Activated CD8-positive, alpha-beta memory T cell treated with anti-CD3 and anti-CD28 coated beads, Interleukin-2, amount 50 U/mL, for 1 hour (primary cell): ENCODE measurements around the gene BEST4.
A peak's percentile ranks its signal among the peaks of the same experiment; 100 is the strongest.
"Not testable (repeated sequence)": the region's sequence is repeated elsewhere in the genome, so short reads cannot be mapped to it uniquely, and the experiment has no call there.

Experiments used
- DNase-seq: peaks from one replicate; pipeline ENCODE4 v3.0.0-alpha.2; 2020; ENCODE audit errors: extremely low read depth

BEST4 gene

GRCh38 chr1:44788120-44788860, at the start of gene BEST4:
BEST4 (minus strand) TSS chr1:44788170; CDS start chr1:44787705, 465 bp downstream.
- no peak for DNase-seq

DNA sequence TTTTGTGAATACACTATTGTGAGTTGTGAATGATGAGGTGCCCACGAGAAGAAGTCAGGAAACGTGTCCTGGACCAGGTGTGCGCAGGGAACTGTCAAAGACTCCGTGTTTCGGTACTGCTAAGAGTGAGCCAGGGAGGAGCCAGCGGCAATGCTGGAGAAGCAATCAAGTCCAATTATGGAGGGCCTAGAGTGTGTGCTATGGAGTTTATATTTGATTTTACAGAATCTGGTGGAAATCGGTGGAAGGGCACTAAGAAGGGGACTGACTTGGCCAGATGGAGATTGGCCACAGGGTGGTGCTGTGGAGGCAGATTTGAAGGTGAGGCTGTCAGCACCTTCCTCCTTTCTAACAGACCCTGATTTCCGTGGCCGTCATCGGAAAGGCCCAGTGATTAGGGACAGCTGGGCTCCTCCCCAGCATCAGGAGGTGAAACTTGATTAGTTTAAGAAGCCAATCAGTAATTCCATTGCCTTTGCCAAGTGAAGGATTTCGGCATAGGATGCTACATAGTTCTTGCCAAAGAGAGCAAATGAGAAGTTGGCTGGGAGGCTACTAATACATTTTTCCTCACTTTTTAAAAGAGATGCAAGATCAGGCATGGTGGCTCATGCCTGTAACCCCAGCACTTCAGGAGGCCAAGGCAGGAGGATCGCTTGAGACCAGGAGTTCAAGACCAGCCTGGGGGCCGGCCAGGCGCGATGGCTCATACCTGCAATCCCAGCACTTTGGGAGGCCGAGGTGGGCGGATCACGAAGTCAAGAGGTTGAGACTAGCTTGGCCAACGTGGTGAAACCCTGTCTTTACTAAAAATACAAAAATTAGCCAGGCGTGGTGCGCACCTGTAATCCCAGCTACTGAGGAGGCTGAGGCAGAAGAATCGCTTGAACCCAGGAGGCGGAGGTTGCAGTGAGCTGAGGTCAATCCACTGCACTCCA, 48.0 kb upstream of the BEST4 start:
- DNase-seq: peak; percentile 54

DNA sequence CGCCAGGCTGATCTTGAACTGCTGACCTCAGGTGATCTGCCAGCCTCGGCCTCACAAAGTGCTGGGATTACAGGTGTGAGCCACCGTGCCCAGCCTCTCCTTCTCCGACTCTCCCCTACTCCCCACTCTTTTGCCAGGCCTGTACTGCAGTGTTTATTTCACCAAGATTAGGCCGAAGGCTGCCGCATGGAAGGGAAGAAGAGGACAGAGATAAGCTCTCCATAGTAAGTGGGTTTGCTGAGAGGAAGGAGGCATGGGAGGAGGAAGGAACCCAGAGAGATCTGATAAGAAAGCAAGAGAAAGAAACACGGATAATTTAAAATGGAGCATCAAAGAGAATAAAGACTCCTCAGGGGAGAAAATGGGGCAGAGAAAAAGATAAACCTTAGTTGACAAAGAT, 46.4 kb upstream of the BEST4 start:
- DNase-seq: no peak

DNA sequence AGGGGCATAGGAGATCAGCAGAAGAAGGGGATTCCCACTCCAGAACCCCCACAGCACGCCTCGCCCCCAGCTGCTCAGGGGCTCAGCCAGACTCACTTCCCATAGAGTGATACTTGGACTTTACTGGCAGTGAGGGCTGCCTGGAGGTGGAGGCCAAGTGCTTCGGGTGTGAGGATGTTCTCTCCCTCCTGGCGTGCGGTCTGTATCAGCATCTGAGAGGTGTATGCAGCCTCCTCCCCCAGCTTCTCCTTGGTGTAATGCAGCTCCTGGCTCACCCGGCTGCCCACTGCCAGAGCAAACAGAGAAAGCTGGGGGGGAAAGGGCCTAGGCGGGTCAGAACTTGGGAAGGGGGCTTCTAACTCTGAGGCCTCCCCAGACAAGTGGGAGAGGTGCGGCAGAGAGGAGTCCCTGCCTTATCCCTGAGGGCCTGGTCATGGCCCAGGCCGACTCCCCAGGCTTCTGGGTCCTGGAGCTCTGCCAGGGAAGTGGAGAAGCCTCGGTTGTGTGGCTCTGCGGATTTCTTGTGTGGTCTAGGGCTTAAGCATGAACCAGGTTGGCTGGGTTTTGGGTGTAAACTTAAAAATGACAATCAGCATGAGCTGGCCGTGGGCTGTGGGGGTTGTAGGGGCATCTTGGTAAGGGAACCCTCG, 44.2 kb upstream of the BEST4 start:
- DNase-seq: no peak

- DNase-seq: no peak
These were observed 43.5 kb upstream of the BEST4 start for GRCh38 chr1:44831516-44831915.

- no peak for DNase-seq
These were observed 42.9 kb upstream of the BEST4 start for GRCh38 chr1:44830900-44831304.

GRCh38 chr1:44829506-44830384, 41.8 kb upstream of the BEST4 start:
- DNase-seq: no peak

- no peak for DNase-seq
These were observed 41.0 kb upstream of the BEST4 start for GRCh38 chr1:44828841-44829440.

- no peak for DNase-seq
These were observed 40.2 kb upstream of the BEST4 start for GRCh38 chr1:44828003-44828651.

DNA sequence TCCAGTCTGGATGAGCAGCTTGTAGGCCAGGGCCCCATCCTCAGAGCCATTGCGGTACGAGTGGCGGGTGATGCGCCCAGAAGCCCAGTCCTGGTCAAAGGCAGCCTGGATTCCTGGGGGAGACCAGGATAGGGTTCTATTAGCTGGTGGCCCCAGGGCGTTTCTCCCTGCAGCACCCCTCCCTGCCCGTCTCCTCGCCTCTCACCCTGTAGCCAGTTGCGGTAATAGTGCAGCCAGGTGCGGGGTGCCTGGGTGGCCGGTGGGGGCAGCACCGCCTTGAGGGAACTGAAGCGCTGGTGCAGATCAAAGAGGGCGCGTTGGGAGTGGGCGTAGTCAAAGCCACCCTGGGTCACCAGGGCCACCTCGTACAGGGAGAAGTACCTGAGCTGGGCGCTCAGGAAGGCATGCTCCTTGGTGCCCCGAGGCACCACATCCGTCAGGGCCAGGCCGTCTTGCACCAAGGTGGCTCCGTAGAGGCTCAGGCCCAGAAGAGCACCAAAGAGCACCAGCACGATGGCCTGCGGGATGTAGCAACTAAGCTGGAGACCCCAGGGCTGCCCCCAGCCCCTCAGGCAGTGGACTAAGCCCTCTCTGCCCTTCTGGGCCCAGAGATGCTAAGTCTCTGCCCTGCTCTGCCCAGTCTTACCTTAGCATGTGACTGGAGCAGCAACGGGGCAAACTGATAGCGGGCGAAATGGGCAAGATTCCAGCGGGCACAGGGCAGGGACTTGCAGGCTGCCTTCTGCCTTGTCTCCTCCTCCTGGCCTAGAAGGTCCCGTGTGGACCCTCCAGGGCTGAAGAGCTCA, 39.4 kb upstream of the BEST4 start:
- DNase-seq: no peak

DNA sequence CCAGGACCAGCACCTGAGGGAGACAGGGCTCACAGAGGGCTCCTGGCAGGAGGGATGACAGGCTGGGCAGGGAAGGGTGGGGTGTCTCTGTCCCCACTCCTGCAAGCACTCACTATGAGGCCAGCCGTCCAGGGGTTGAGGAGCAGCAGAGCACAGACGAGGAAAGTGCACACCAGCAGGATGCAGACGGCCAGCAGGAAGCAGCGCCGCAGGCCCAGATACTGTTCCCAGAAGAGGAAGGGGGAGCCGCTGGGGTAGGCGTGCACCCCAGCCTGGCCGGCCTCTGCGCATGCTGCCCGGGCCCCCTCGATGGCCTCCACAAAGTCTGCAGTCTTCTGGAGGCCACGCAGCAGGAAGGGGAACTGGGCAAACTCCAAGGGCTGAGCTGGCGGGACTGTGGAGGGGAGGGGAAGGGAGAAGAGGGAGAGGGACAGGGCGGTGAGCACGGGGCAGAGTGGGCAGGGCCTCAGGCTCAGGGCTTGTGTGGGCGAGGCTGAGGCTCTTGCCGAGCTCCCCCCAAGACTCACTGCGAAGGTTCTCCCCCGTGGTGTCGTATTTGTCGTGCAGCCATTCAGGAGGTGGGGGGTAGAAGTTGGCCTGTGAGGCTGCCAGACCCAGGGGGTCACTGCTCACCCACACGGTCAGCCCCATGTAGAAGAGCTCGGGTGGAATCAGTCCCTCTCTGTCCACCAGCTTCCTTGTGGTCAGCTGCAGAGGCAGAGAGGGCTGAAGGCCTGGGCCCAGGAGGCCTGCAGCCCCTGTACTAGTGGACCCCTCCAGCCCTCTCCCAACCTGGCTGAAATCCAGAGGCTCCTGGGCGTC, 38.6 kb upstream of the BEST4 start:
- DNase-seq: no peak

GRCh38 chr1:44824392-44824791, 36.4 kb upstream of the BEST4 start:
- not testable (repeated sequence) for DNase-seq

- DNase-seq: no peak
These were observed 35.0 kb upstream of the BEST4 start for GRCh38 chr1:44822981-44823451.

GRCh38 chr1:44822131-44822701, 34.2 kb upstream of the BEST4 start:
- DNase-seq: no peak

DNA sequence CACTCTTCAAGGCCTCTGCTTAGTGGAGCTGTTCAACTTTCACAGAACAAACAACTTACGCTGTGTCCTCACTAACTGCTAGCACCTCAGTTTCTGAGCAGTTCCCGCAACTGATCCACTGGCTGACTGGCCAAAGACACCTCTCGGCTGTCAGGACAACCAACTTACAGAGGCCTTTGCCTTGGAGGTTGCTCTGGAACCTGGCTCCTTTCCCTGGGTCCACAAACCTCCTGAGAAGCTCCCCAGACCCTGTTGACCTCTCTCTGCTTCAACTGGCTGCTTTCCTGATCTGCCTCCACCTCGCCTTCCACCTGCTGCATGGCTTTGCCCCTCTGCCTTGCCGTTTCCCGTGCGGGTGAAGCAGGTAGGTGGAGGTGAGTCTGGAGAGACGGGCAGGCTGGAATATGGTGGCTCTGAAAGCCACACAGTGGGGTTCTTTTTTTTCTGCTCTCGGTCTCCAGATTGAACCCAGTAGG, 33.3 kb upstream of the BEST4 start:
- no peak for DNase-seq

DNA sequence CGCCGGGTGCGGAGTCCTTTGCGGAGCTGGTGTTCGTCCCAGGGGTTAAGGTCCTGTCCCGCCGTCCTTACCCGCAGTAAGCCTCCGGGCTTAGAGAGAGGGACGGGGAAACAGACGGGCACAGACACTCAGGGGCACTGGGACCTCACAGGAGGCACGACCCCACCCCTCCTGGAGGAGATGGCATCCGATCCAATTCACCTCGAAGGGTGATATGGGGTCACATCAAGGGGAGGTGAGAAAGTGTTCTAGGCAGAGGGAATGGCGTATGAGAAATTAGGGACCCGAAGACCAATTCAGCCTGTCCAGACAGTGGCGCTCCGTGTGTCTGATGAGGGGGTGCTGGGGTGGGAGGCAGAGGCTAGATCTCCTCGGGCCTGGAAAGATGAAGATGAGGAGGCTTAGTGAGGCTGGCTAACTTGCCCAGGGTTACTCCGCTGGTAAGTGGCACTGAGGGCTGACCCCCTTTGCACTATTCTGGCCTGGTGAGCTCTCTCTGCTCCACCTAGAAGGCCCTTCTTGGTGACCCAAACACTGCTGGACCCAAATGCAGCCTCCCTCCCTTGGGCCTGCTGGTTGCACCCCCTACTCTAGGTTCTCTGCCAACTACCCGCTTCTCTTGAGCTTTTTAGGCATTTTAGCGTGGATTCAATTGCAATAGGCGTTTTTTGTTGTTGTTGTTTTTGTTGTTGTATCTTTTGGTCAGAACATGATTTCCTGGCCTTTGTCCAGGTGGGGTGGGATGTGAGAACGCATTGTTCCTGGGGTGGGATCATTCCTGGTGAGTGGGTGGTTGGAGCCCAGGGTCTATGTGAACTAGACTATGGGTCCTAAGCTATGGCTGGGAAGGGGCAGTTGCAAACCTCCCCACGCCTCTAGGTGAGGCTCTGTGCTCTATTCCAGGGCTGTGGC, 32.6 kb upstream of the BEST4 start:
- DNase-seq: no peak
